Limb (tissue), 2 donors: Measurements from ENCODE around the gene BFSP2.
"Not testable (repeated sequence)": the region's sequence is repeated elsewhere in the genome, so short reads cannot be mapped to it uniquely, and the experiment has no call there.

Experiments used
- DNase-seq, 2 donors: peaks; one replicate each; pipeline ENCODE4 v3.0.0-alpha.2; 2016; ENCODE audit errors: extremely low spot score in 2 of 2

BFSP2 gene

DNA sequence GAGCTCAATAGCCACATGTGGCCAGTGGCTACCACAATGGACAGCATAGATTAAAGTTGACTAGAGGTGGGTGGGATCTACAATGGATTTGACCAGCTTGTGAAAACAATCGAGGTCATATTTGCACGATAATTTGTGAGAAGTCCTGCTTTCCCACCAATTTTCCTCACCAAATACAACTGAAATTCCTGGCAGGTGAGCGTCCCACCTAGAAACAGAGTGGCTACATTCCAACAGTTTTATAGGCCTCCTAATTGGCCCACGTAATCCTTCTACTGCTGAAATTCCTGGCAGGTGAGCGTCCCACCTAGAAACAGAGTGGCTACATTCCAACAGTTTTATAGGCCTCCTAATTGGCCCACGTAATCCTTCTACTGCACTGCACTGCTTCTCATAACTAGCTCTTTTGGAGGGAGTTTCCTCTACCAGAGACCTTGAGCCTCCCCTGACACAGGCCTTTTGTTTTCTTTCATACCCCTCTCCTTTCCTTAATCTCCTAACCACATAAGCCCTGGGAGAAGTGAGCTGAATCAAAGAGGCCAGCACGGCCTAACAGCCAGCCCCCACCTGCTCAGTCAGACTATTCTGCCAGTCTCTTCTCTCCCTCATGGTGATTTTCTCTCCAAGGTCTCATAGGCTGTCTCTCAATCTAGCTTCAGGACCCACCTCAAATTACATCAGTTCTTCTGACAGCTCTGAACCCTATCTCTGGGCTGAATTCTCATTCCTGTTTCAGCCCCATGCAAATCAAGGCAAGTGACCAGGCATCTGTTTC, 80.2 kb downstream of the BFSP2 start:
- no peak for DNase-seq

DNA sequence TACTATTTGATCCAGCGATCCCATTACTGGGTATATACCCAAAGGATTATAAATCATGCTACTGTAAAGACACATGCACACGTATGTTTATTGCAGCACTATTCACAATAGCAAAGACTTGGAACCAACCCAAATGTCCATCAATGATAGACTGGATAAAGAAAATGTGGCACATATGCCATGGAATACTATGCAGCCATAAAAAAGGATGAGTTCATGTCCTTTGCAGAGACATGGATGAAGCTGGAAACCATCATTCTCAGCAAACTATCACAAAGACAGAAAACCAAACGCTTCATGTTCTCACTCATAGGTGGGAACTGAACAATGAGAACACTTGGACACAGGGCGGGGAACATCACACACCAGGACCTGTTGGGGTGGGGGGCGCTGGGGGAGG, 82.6 kb downstream of the BFSP2 start:
- DNase-seq: not testable (repeated sequence)

DNA sequence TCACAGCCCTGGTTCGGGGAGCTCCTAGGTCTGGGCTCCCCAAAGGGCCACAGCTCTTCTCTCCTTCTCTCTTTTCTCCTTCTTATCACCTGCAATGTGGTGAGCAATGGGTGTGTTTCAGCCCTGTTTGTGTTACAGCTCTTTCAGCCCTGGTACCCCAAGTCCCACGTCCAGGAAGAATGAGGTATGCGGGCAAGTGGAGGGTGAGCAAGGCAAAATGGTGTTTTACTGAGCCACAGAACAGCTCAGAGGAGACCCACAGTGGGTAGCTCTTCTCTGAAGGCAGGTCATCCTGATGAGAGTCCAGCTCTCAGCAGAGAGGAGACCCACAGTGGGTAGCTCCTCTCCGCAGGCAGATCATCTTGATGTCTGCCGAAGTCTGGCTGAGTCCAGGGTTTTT, 86.8 kb downstream of the BFSP2 start:
- DNase-seq: no peak

DNA sequence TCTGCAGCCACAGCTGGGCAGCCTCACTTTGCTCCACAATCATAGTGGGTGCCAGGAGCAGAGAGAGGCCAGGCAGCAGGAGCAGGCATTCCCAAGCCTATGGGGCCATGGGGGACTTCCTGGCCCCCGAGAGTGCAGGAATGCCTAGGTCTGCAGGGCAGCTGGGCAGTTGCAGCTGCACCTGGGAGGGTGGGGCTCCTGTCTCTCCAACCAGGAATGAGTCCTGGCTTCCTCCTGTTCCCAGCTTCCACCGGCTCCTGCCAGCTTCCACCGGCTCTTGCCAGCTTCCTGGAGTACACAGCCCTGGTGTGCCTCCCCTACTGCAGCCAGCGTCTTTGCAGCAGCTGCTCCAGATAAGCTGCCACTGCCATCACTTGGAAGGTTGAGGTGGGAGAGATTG, 87.3 kb downstream of the BFSP2 start:
- DNase-seq: no peak

DNA sequence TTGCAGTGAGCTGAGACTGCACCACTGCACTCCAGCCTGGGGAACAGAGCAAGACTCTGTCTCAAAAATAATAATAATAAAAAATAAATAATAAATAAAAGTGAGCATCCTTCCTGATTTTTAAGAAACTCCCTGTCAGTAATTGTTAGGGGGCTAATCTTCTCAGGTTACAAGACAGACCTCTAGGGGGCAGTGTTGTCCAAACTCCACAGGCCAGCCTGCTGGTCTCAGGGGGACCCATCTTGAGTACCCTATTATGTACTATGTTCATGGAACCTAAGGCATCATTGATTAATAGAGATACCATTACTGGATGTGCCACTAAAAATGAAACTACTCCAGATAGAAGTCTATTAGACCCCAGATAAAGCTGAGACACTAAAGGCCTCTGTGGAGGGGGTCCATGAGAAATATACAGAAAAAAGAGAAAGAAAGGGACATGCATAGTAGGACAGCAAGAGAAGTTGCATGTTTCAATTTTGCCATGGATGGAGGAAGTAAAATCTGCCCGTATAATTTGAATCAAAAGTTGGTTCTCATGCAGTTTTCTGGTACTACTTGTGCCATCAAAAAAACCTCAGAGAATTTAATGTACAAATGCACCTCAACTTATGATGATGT, 88.2 kb downstream of the BFSP2 start:
- DNase-seq: no peak

DNA sequence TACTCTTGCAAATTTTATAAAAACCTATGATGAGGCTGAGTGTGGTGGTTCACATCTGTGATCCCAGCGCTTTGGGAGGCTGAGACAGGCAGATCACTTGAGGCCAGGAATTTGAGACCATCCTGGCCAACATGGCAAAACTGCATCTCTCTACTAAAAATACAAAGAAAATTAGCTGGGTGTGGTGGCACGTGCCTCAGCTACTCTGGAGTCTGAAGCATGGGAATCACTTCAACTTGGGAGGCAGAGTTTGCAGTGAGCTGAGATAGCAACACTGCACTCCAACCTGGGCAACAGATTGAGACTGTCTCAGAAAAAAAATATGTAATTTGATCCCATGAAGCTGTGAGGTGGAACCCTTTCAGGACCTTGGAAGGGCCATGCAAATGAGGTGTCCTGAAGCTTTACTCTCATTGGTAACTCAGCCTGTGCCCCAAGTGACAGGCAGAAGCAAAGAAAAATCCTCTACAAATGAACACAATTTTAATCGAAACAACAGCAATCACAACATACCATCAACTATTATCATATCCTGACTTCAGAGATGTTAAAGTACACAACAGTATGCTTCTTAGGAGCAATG, 89.0 kb downstream of the BFSP2 start:
- no peak for DNase-seq

DNA sequence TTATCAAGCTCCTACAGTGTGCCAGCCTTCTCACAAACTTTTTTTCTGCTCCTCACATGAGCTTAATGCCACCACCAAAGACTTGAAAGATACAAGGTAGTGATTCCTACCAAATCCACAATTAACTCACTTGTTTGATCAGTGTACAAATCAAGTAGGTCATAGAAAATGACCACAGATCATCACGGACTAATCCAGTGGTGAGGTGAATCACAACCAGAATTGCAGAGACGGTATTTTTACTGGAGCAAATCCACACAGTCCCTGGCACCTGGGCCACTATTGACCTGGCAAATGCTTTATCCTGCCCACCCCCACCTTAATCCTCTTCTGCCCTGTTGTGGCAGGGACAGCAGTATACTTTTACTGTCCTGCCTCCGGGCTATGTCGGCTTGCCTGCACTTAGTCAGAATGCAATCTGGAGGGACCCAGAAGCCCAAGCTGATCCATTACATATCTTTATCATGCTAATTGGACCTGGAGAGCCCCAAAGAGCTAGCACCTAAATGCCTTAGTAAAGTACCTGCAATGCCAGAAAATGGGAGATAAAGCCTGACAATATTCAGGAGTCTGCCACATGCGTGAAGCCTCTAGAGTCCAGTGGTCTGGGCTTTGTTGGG, 89.7 kb downstream of the BFSP2 start:
- no peak for DNase-seq

DNA sequence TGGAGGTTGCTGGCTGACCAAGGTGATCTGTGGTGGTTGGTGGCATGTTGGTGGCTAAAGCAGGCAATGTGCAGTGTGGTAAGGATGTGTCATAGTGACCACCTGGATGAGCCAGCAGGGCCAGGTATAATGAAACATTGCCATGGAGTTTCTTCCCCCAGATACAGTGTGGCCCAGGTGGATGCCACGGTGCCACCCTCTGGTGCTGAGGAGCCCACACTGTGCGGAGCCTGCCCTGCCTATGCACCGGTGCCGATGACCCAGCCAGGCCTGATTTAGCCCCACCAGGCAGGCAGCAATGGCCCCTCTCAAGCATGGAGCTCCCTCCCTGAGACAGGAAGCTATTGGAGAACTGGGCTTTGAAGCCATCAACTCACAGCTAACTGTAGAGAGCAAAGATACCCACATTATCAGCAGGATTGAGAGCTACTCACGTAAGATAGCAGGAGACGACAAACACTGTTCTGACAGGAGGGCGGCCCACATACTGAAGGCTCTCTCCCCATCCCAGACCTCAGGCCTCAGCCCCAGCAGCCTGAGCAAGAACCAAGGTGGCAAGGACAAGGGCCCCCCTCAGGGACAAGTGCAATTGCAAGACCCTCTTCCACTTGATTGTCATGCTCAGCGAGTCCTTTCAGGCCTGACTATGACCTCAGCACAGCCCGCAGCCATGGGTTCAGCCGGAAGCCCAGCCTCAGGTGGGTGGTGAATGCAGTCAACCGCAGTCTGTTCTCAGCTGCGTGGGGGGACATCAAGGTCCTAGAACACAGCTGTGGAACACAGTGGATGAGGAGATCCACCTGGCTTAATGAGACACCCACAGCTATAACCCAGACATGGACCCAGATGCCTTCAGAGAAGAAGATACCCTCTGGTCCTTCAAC, 90.9 kb downstream of the BFSP2 start:
- no peak for DNase-seq

DNA sequence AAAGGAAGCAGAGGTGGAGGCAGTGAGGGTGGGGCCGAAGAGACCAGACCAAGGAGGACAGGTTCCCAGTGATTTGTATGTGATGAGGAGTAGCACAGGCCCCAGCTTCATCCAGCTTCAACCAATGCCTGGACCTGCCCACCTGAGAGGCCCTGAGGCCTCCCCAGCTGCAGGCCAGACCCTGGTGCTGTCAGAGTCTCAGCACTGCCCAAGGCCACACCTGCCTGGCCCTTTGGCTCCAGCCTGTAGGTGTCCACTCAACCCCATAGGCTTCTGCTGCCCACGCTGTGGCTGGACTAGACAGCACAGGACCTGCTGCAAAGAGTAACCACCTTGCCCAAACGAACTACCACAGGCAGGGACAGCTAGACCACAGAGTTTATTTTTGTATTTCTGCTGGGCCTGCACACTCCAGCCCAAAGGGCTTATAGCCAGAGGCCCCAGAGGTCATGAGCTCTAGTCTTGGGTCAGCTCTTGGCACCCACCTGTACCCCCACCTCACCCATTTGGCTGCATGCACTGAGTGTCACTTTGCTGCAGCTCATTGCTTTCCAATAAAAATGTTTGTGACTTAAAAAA, 91.7 kb downstream of the BFSP2 start:
- no peak for DNase-seq

DNA sequence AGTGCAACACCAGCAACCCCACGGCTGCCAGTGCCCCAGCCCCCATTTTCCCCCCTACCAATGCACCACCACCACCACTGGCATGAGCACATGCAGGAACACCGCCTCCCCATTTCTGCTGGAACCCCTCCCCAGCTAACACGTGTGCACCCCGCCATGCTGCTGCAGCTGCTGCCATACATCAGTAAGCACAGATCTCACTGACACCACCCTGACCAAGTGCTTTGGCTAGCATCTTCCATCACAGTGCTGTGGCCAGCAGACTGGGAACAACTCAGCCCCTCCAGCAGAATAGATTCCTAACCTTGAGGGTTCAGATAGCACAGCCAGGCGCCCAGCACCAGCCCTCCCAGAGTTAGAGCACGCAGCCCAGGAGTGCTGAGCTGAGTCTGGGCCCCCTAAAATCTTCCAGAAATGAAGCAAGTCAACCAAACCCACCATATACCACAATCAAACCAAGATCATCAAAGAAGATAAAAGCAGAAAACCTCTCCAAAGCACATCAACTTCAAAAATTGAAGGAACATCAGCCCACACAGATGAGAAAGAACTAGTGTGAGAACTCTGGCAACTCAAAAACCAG, 92.4 kb downstream of the BFSP2 start:
- no peak for DNase-seq

DNA sequence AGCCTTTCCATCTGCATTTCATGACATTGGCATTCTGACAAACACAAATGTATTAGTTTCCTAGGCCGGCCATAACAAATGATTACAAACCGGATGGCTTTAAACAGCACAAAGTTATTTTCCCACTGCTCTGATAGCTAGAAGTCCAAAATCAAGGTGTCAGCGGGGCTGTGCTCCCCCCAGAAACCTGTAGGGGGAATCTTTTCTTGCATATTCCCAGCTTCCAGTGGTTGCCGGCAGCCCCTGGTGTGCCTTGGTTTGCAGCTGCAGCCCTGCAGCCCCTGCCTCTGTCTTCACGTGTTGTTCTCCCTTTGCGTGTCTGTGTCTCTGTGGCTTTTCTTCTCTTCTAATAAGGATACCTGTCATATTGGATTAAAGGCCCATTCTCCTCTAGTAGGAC, 94.6 kb downstream of the BFSP2 start:
- DNase-seq: no peak

DNA sequence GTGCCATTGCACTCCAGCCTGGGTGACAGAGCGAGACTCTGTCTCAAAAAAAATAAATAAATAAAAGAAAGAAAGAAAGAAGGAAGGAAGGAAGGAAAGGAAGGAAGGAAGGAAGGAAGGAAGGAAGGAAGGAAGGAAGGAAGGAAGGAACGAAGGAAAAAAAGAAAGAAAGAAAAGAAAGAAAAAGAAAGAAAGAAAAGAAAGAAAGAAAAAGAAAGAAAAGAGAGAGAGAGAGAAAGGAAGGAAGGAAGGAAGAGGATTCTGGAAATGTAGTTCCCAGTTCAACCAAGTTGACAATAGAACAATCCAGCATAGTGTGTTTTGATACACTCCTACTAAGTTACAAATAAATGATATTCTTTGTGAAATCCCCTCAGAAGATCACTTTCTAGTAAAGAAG, 102.7 kb downstream of the BFSP2 start:
- not testable (repeated sequence) for DNase-seq

DNA sequence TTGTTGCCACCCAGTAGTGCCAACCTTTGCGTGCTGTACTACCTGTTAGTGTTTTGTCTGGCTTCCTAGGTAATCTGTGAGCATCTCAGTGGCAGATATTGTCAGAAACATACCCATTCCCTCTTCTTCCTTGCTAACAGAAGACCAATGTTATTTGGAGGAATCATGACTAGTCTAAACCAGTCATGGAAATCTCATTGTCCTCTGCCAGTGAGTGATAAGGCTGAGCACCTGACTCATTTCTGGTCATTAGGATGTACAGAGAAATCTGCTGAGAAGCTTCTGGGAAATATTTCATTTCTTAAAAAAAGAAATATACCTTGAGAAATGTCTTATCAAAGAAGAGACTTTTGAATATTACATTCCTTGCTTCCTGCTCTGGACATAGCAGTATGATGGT, 103.6 kb downstream of the BFSP2 start:
- DNase-seq: no peak

DNA sequence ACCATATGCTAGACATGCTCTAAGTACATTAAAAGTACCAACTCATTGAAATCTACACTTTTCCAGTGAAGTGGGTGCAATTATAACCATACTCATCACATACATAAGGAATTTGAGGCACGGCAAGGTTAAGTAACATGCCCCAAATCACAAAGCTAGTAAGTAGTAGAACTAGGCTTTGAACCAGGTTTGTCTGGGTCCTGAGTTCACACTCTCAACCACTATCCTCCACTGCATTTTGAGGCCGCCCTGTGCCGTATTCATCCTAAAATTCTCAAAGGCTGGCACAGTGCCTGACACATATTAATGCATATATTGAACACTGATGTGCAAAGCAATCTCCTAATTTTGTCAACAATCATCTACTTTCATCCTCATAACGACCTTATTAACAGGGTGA, 104.9 kb downstream of the BFSP2 start:
- DNase-seq: no peak

DNA sequence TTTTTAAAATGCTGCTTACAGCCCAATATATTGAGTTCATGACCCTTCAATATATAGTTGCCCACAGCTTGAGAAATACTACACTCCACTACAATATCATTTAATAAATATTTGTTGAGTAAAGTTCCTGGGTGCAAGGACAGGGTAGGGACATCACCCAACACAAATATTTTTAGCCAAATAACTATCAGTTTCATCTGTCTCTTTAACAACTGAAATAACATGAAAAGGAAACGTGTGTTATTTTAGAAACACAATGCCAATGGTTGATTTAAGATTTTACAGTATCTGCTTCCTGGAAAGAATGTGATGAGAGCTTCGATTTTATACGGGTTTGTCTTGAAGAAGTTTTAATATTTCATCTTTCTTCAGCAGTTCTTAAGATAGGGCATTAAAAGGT, 106.0 kb downstream of the BFSP2 start:
- DNase-seq: no peak

DNA sequence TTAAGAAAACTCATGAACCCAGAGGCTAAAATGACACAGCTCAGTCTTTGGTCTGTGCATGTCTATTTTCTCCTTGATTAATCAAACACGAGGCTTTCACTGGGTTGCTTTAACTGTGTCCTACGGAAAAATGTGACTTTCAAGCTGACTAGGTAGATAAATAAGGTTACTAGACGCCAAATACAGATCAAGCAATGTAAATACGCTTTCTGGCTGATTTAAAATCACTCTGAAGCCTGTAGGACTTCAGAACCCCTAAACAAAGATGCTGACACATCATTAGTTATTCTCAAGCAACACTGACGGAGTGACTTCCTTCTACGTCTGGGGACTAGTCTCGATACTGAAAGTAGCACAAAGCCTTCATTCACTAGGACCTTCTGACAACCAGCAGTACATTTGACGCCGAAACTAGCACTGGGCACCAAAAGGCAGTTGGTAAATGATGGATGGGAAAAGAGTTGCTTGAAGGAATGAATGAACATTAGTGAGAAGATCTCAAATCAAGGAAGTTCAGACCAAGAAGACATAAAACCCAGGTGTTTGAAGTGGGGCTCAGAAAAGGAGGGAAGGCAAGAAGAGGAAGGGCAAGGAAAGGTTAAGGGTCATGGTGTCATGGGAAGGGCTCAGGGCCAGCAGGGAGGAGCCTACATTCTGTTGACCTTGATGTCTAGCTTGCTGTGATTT, 106.5 kb downstream of the BFSP2 start:
- no peak for DNase-seq

DNA sequence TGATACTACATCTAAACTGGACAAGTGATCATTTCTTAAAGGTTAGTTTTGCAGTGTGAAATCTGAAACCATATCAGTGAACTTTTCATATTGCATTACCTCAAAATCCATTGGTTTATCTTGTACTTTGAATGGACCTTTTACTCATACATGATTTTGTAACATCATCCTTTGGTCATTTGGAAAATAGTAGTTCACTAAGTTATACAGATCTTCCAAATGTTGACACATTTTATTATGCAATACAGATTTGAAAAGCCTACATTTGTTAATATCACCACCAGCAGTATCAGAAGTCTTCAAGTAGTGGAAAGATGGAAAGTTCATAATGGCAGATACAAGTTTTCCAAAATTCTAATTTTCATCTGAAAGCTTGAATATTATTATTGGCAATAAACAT, 109.6 kb downstream of the BFSP2 start:
- no peak for DNase-seq

DNA sequence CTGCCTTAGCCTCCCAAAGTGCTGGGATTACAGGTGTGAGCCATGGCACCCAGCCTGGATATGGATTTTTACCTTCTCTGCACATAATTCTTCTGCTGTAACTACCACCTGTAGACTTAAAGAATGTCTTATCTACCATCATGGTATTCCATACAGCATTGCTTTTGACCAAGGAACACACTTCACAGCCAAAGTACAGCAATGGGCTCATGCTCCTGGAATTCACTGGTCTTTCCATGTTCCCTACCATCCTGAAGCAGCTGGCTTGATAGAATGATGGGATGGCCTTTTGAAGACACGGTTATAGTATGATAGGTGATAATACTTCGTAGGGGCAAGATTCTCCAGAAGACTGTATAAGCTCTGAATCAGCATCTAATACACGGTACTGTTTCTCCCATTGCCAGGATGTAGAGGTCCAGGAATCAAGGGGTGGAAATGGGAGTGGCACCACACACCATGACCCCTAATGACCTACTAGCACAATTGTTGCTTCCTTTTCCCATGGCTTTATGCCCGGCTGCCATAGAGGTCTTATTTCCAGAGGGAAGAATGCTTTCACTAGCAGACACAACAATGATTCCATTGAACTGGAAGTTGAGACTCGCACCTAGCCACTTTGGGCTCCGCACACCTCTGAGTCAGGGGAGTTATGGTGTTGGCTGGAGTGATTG, 112.7 kb downstream of the BFSP2 start:
- no peak for DNase-seq

DNA sequence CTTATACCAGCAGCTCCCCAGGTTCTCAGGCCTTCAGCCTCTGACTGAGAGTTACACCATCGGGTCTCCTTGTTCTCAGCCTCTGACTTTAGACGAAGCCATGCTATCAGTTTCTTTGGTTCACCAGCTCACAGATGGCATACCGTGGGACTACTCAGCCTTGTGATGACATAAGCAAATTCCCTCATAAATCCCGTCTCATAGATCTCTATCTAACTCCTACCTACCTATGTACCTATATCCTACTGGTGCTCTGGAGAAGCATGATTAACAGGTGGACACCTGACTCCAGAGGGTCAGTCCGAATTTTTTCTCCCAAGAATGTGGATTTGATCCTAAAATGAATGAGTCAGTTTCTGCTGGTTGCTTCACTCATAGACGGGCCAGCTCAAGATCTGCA, 114.6 kb downstream of the BFSP2 start:
- no peak for DNase-seq

DNA sequence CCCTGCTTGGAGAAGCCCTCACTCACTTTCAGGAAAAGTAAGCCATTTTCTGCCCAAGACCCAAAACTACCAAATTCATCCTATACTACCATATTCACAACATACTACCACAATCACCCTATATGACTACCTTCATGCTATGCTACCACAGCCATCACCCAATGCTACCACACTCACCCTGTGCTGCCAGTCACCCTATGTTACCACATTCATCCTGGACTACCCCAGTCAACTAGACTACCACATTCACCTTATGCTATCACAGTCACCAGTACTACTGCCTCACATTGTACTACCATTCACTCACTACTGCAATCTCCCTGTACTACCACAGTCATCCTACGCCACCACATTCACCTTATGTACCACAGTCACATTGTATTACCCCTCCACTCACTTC, 115.3 kb downstream of the BFSP2 start:
- DNase-seq: no peak
